GM23338 (cell line): Measurements from ENCODE around the gene RPS6KA5.
"Not testable (repeated sequence)": the region's sequence is repeated elsewhere in the genome, so short reads cannot be mapped to it uniquely, and the experiment has no call there.

Experiments used
- CREB1 ChIP-seq: fragments of 250-450 bp; sonication (Bioruptor Pico); IDR thresholded peaks from 2 replicates; pipeline ENCODE4 v1.5.0; 2020; ENCODE audit warnings: low read depth, mild to moderate bottlenecking, moderate library complexity
- CTCF ChIP-seq, 2 experiments: fragments of 200-600 bp in 1 of 2; sonication (generic) in 1 of 2; conservative IDR thresholded peaks; 2 replicates each; pipeline versions ENCODE4 v1.5.1 to v1.6.1; 2016 to 2017; ENCODE audit warnings: antibody characterized with exemption in 2 of 2, low read depth in 2 of 2, mild to moderate bottlenecking in 2 of 2, moderate library complexity in 1 of 2
- JUNB ChIP-seq: IDR thresholded peaks from one replicate; pipeline ENCODE4 v1.6.1; 2016; ENCODE audit warnings: antibody characterized with exemption; ENCODE audit not compliant: unreplicated experiment

DNA sequence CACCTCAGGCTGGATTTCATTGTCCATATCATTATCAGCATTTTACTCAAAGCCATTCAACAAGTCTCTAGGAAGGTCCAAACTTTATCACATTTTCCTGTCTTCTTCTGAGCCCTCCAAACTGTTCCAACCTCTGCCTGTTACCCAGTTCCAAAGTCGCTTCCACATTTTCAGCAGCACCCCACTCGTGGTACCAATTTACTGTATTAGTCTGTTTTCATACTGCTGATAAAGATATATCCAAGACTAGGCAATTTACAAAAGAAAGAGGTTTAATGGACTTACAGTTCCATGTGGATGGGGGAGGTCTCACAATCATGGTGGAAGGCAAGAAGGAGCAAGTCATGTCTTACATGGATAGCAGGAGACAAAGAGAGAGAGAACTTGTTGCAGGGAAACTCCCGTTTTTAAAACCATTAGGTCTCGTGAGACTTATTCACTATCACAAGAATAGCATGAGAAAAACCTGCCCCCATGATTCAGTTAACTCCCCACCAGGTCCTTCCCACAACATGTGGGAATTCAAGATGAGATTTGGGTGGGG, 121.1 kb downstream of the RPS6KA5 start:
- TF ChIP-seq CREB1; JUNB; CTCF (conservative IDR thresholded peaks at IDR 0.05; ENCODE audit: low read depth in 2 of 2): not testable (repeated sequence)
